SK-N-SH (cell line): ENCODE results near the gene ZNF8. TPM values are rescaled to one million over a fixed set of nuclear protein-coding genes. Genes with fewer than 3 reads are reported as not detected.

Source experiments
- CTCF ChIA-PET: fragments of 300-600, 350-600 bp; formaldehyde crosslinking; extraction: SDS; loops from one replicate; lab custom pipeline; 2021; lab: Yijun Ruan, JAX
- POLR2A ChIA-PET: fragments of 350-600 bp; sonication (Branson Sonifier 250); formaldehyde crosslinking; extraction: SDS; loops from one replicate; lab custom pipeline; 2020; ENCODE audit warnings: antibody characterized with exemption, inconsistent platforms; lab: Yijun Ruan, JAX
- DNase-seq: peaks from one replicate; pipeline ENCODE4 v3.0.0; 2012
- H2AFZ ChIP-seq: fragments of 200-600 bp; sonication (generic); 2 replicates; pipeline ENCODE4 v1.8.1; 2016; ENCODE audit warnings: antibody characterized with exemption, mild to moderate bottlenecking, low read depth
- H3F3A ChIP-seq: fragments of 200-600 bp; sonication (generic); replicated peaks from 2 replicates; pipeline ENCODE3; 2016; ENCODE audit warnings: antibody characterized with exemption, mild to moderate bottlenecking; ENCODE audit not compliant: insufficient read depth
- H3K27ac ChIP-seq, 2 experiments: fragments of 200-500 bp in 1 of 2; fragments of 200-600 bp in 1 of 2; sonication (Bioruptor generic) in 1 of 2; sonication (generic), shearing (Covaris generic) in 1 of 2; 2 replicates each; pipeline versions ENCODE4 v1.5.1 to v1.6.1; 2014 to 2016; ENCODE audit warnings: low read depth in 2 of 2, inconsistent platforms in 1 of 2, low read length in 1 of 2, mild to moderate bottlenecking in 1 of 2, mixed read lengths in 1 of 2
- H3K27me3 ChIP-seq: fragments of 200-600 bp; sonication (generic), shearing (Covaris generic); 2 replicates; pipeline ENCODE4 v1.6.1; 2016; ENCODE audit warnings: mixed run types; ENCODE audit not compliant: insufficient read depth
- H3K36me3 ChIP-seq, 2 experiments: fragments of 200-500 bp in 1 of 2; fragments of 200-600 bp in 1 of 2; sonication (Bioruptor generic) in 1 of 2; sonication (generic) in 1 of 2; replicated peaks in 1 of 2; 2 replicates each; pipeline versions ENCODE3 to v1.5.1; 2014 to 2016; ENCODE audit warnings: low read length in 1 of 2, mild to moderate bottlenecking in 1 of 2; ENCODE audit not compliant: insufficient read depth in 2 of 2, control insufficient read depth in 1 of 2
- H3K4me1 ChIP-seq, 2 experiments: fragments of 200-500 bp in 1 of 2; fragments of 200-600 bp in 1 of 2; sonication (Bioruptor generic) in 1 of 2; sonication (generic), shearing (Covaris generic) in 1 of 2; 2 replicates each; pipeline versions ENCODE4 v1.5.1 to v1.6.1; 2014 to 2016; ENCODE audit warnings: low read depth in 1 of 2, low read length in 1 of 2, mixed run types in 1 of 2; ENCODE audit not compliant: insufficient read depth in 2 of 2, control insufficient read depth in 1 of 2
- H3K4me2 ChIP-seq: fragments of 200-600 bp; sonication (generic), shearing (Covaris generic); 2 replicates; pipeline ENCODE4 v1.6.1; 2017; ENCODE audit warnings: mixed run types
- H3K4me3 ChIP-seq, 2 experiments: fragments of 200-500 bp in 1 of 2; fragments of 200-600 bp in 1 of 2; sonication (Bioruptor generic) in 1 of 2; sonication (generic), shearing (Covaris generic) in 1 of 2; 2 replicates each; pipeline versions ENCODE4 v1.5.1 to v1.8.1; 2014 to 2016; ENCODE audit warnings: low read depth in 2 of 2, inconsistent platforms in 1 of 2, low read length in 1 of 2, mild to moderate bottlenecking in 1 of 2, mixed read lengths in 1 of 2, moderate library complexity in 1 of 2
- H3K79me2 ChIP-seq: fragments of 200-600 bp; sonication (generic); 2 replicates; pipeline ENCODE4 v1.8.1; 2017; ENCODE audit warnings: mild to moderate bottlenecking; ENCODE audit not compliant: insufficient read depth
- H3K9ac ChIP-seq: fragments of 200-600 bp; sonication (generic); 2 replicates; pipeline ENCODE4 v1.6.1; 2017; ENCODE audit warnings: mixed run types
- H3K9me2 ChIP-seq: fragments of 200-600 bp; sonication (generic); 2 replicates; pipeline ENCODE4 v1.6.1; 2017; ENCODE audit warnings: mixed run types
- H3K9me3 ChIP-seq: fragments of 200-600 bp; sonication (generic); 2 replicates; pipeline ENCODE4 v1.6.1; 2017; ENCODE audit warnings: mixed run types, mild to moderate bottlenecking, moderate library complexity
- H4K20me1 ChIP-seq: fragments of 200-600 bp; sonication (generic); 2 replicates; pipeline ENCODE4 v1.6.1; 2017; ENCODE audit warnings: mild to moderate bottlenecking, mixed run types; ENCODE audit not compliant: insufficient read depth
- EZH2phosphoT487 ChIP-seq: fragments of 200-600 bp; sonication (generic); IDR thresholded peaks from 2 replicates; pipeline ENCODE4 v1.6.1; 2017; ENCODE audit warnings: low read depth, mixed run types, mild to moderate bottlenecking, antibody characterized with exemption, moderate library complexity, borderline replicate concordance
- FOXM1 ChIP-seq: IDR thresholded peaks from 2 replicates; pipeline ENCODE4 v1.4.0; 2012; ENCODE audit warnings: low read depth, mild to moderate bottlenecking
- GATA2 ChIP-seq: sonication (generic); formaldehyde crosslinking; IDR thresholded peaks from 2 replicates; pipeline ENCODE4 v1.5.0; 2020; ENCODE audit warnings: mild to moderate bottlenecking, missing genetic modification reagents
- IRF3 ChIP-seq: fragments of 150-350 bp; IDR thresholded peaks from 2 replicates; pipeline ENCODE4 v1.6.1; 2016; ENCODE audit warnings: mild to moderate bottlenecking, low read depth, low read length
- JUND ChIP-seq: IDR thresholded peaks from 2 replicates; pipeline ENCODE4 v1.4.0; 2012
- MEF2A ChIP-seq: IDR thresholded peaks from 2 replicates; pipeline ENCODE4 v1.4.0; 2012; ENCODE audit warnings: low read depth, borderline replicate concordance
- MXI1 ChIP-seq: IDR thresholded peaks from 2 replicates; pipeline ENCODE4 v1.6.1; 2012; ENCODE audit warnings: mild to moderate bottlenecking, low read depth, low read length, improper control_type of control experiment
- NRF1 ChIP-seq: IDR thresholded peaks from 2 replicates; pipeline ENCODE4 v1.6.1; 2012; ENCODE audit warnings: low read depth, mild to moderate bottlenecking, low read length
- PBX3 ChIP-seq: IDR thresholded peaks from 2 replicates; pipeline ENCODE4; 2012
- POLR2AphosphoS5 ChIP-seq: IDR thresholded peaks from 2 replicates; pipeline ENCODE4 v1.6.1; 2012; ENCODE audit warnings: low read depth, low read length
- REST ChIP-seq: IDR thresholded peaks from 2 replicates; pipeline ENCODE4 v1.6.1; 2012; ENCODE audit warnings: mild to moderate bottlenecking, low read depth, low read length, moderate library complexity
- SIN3A ChIP-seq: IDR thresholded peaks from 2 replicates; pipeline ENCODE4 v1.6.1; 2012; ENCODE audit warnings: low read depth, mild to moderate bottlenecking, low read length, moderate library complexity, borderline replicate concordance
- SMC3 ChIP-seq: IDR thresholded peaks from 2 replicates; pipeline ENCODE4 v1.6.1; 2012; ENCODE audit warnings: low read depth, low read length, improper control_type of control experiment
- USF2 ChIP-seq: fragments of 150-350 bp; IDR thresholded peaks from 2 replicates; pipeline ENCODE4 v1.6.1; 2017; ENCODE audit warnings: antibody characterized with exemption, low read length, low read depth, borderline replicate concordance
- YY1 ChIP-seq: IDR thresholded peaks from 2 replicates; pipeline ENCODE4 v1.4.0; 2012; ENCODE audit warnings: low read depth, mild to moderate bottlenecking
- WGBS: methylation state at CpG from one replicate; pipeline ENCODE4 v1.1.6; 2017; ENCODE audit warnings: low lambda C conversion rate; 5-methylcytosine and 5-hydroxymethylcytosine counted together
- polyA plus RNA-seq, 3 experiments: library from polyadenylated mRNA; depleted of rRNA; stranded (reverse); fragments of >200 nt; gene quantifications; 2 replicates each; pipeline ENCODE4 v1.2.3, GENCODE V29; 2012
- TF ChIP-seq, protein P1 (sequence below): fragments of 200-600 bp; sonication (generic); IDR thresholded peaks from 2 replicates; pipeline ENCODE4 v1.6.1; 2017; ENCODE audit warnings: antibody characterized with exemption, mild to moderate bottlenecking, moderate library complexity
- TF ChIP-seq, protein P2 (sequence below): IDR thresholded peaks from 2 replicates; pipeline ENCODE4 v1.4.0; 2012; ENCODE audit warnings: low read depth, borderline replicate concordance
- TF ChIP-seq, protein P3 (sequence below): IDR thresholded peaks from 2 replicates; pipeline ENCODE4 v1.4.0; 2012; ENCODE audit warnings: low read depth, borderline replicate concordance

ZNF8 gene
- polyA plus RNA-seq, 1 of the 3 experiments (the other 2 are of a cell fraction), result 1.4 TPM

DNA sequence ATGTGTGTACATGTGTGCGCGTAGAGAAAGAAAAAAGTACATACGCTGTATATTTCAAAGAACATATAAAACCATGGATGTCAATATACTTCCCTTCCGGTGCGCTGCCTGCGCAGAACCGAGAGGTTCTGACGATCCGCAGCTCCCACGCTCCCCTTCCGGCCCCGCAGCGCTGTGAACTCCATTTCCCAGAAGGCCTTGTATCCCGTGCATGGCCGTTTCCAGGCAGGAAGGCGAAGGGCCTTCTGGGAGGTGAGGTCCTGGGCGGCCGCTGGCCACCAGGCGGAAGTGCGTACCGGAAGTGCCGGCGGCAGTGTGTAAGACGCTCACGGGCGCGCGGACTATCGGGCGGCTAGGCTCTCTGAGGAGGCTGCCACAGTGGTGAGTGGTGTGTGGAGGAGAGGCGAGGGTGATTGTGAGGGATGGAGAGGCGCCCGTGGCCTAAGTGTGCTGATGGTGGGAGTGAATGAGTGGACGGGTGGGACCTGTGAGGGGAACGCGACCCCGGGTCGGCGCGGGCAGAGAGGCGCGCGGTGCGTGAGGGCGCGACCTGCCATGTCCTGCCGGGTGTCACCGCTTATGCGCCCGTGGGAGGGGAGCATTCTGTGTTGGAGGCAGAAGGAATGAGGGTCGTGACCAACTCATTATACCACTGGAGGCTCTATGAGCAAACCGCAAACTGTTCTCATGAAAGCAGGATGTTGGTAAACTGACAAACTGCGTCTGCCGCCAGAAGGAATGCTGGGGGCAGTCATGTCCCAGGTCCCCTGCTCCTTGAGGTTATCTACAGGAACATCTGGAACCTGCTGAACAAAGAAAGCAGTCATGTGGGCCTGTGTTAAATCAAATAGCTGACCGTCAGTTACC is 26.5 kb downstream of the ZNF8 start, which contains the start of gene ERVK3-1:
TSS of gene ERVK3-1 (plus strand) at position 313 of the 867 bp plus-strand sequence. CDS start 6,792 bp downstream, outside the sequence.
- Histone ChIP-seq H2AFZ (peak within 1 kb of the TSS; percentile 85; the same call in 1 of the 2 replicates), H3K4me3 (peak within 1 kb of the TSS; percentile 79 to 97), H3K4me1 (peaks cover 0 to 16% of the 10 kb centered on the region in 2 experiments; a peak in 2 of 4 replicates), H3K36me3 (peaks cover 51 to 56% of the 10 kb centered on the region in 2 experiments), H3K9me3 (no peaks in the 10 kb centered on the region), H3K4me2 (peak within 1 kb of the TSS; percentile 90), H3K9ac (peak within 1 kb of the TSS; percentile 80), H3K27me3 (no peaks in the 10 kb centered on the region), H3K27ac (peak within 1 kb of the TSS; percentile 73 to 86), H3K9me2 (no peaks in the 10 kb centered on the region), H4K20me1 (no peaks in the 10 kb centered on the region), H3F3A (peaks cover 21% of the 10 kb centered on the region), H3K79me2 (peaks cover 37% of the 10 kb centered on the region)
- CTCF ChIA-PET, result no interaction called here
- POLR2A ChIA-PET, result interaction anchor here (0.6 to 2.2 kb wide), 2 partner anchors 12 to 21 kb away, joined by 6 to 12 read pairs; partner anchors contain the start of gene ZSCAN22
- under 1% methylated on average over 48 of the region's 55 CpGs for WGBS
- peak; percentile 94 for DNase-seq
- TF ChIP-seq GATA2 (no peak), MEF2A (no peak), POLR2AphosphoS5 (peak; percentile 92), YY1 (peak; percentile 76; the same call in 1 of the 2 replicates), JUND (no peak), EZH2phosphoT487 (no peak), PBX3 (no peak), NRF1 (peak; percentile 72), IRF3 (no peak), FOXM1 (no peak), SMC3 (no peak), MXI1 (peak; percentile 81), USF2 (no peak), REST (no peak), SIN3A (no peak)
- TF ChIP-seq, protein P1, sequence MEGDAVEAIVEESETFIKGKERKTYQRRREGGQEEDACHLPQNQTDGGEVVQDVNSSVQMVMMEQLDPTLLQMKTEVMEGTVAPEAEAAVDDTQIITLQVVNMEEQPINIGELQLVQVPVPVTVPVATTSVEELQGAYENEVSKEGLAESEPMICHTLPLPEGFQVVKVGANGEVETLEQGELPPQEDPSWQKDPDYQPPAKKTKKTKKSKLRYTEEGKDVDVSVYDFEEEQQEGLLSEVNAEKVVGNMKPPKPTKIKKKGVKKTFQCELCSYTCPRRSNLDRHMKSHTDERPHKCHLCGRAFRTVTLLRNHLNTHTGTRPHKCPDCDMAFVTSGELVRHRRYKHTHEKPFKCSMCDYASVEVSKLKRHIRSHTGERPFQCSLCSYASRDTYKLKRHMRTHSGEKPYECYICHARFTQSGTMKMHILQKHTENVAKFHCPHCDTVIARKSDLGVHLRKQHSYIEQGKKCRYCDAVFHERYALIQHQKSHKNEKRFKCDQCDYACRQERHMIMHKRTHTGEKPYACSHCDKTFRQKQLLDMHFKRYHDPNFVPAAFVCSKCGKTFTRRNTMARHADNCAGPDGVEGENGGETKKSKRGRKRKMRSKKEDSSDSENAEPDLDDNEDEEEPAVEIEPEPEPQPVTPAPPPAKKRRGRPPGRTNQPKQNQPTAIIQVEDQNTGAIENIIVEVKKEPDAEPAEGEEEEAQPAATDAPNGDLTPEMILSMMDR, result no peak
- TF ChIP-seq, protein P2, sequence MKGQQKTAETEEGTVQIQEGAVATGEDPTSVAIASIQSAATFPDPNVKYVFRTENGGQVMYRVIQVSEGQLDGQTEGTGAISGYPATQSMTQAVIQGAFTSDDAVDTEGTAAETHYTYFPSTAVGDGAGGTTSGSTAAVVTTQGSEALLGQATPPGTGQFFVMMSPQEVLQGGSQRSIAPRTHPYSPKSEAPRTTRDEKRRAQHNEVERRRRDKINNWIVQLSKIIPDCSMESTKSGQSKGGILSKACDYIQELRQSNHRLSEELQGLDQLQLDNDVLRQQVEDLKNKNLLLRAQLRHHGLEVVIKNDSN, result peak; percentile 26; the same call in 1 of the 2 replicates
- TF ChIP-seq, protein P3, sequence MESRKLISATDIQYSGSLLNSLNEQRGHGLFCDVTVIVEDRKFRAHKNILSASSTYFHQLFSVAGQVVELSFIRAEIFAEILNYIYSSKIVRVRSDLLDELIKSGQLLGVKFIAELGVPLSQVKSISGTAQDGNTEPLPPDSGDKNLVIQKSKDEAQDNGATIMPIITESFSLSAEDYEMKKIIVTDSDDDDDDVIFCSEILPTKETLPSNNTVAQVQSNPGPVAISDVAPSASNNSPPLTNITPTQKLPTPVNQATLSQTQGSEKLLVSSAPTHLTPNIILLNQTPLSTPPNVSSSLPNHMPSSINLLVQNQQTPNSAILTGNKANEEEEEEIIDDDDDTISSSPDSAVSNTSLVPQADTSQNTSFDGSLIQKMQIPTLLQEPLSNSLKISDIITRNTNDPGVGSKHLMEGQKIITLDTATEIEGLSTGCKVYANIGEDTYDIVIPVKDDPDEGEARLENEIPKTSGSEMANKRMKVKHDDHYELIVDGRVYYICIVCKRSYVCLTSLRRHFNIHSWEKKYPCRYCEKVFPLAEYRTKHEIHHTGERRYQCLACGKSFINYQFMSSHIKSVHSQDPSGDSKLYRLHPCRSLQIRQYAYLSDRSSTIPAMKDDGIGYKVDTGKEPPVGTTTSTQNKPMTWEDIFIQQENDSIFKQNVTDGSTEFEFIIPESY, result no peak
